GM20000 (cell line): Measurements from ENCODE around the gene TPD52L2.

Source experiments
- DNase-seq: peaks from one replicate; pipeline ENCODE4 v3.0.0; 2012; ENCODE audit warnings: low spot score
- TF ChIP-seq, protein P1 (sequence below): IDR thresholded peaks from 2 replicates; pipeline ENCODE4 v1.5.1; 2012; ENCODE audit warnings: mild to moderate bottlenecking, control low read depth; ENCODE audit errors: extremely low read depth, missing control alignments

TPD52L2 gene

DNA sequence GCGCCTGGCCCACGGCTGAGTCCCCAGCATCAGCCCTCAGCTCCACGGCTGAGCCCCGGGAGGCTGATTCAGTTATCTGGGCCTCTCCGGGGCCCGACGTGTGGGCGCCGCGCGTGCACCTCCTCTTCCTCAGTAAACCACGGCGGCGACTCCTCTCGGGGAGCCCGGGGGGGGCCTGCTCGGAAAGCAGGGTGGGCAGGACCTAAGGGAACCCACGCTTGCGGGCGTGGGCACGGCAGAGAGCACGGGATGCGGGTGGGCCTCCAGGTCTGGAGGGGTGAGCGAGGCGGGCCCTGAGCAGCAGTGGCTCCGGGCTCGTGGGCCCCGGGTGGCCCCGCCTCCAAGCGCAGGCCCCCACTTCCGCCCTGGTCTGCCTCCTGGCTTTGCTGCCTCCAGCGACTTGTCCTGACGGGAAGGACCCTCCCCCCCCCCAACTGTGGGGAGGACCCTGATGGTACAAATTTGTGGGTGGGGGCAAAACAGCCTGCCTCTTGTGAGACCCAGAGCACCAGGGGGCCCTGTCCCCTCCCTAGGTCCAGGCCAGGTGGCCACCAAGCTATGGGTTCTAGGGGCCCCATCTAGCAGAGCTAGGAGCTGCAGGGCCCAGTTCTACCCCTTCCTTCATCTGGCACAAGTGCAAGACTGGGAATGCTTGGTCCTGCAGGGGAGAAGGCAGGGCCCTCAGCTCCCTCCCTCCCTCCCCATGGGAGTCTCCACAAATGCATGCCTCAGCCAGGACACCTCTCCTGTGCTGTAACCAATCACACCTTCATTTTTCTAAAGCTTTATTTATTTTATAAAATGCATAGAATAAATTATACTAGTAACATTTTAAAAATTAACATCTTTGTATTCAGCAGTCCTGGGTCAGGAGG, 74.2 kb downstream of the TPD52L2 start:
- TF ChIP-seq, protein P1, sequence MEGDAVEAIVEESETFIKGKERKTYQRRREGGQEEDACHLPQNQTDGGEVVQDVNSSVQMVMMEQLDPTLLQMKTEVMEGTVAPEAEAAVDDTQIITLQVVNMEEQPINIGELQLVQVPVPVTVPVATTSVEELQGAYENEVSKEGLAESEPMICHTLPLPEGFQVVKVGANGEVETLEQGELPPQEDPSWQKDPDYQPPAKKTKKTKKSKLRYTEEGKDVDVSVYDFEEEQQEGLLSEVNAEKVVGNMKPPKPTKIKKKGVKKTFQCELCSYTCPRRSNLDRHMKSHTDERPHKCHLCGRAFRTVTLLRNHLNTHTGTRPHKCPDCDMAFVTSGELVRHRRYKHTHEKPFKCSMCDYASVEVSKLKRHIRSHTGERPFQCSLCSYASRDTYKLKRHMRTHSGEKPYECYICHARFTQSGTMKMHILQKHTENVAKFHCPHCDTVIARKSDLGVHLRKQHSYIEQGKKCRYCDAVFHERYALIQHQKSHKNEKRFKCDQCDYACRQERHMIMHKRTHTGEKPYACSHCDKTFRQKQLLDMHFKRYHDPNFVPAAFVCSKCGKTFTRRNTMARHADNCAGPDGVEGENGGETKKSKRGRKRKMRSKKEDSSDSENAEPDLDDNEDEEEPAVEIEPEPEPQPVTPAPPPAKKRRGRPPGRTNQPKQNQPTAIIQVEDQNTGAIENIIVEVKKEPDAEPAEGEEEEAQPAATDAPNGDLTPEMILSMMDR, result no peak
- DNase-seq, result no peak

DNA sequence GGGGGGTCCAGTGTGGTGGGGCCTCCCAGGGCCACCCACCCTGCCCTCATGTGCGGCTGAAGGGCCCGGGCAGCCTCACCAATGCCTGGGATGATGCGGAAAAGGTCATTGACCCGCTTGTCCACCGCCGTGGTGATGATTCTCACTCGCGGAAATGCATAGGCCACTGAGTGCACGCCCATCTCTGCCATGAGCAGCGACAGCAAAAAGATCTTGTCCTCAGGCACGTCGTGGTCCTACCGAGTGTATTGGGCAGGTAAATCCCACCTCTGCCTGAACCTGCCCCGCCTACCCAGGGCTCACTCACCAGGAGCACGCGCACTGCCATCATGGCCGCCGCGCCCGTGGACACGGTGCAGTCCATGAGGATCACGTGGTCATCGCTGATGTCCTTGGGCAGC, 75.0 kb downstream of the TPD52L2 start:
- TF ChIP-seq, protein P1, result no peak
- no peak for DNase-seq

GRCh38 chr20:63940472-63941266, 75.6 kb downstream of the TPD52L2 start:
- TF ChIP-seq, protein P1, result no peak
- DNase-seq, result no peak
